ENCODE results near the gene RUBCNL. TPM values are rescaled to one million over a fixed set of nuclear protein-coding genes. Genes with fewer than 3 reads are reported as not detected.

Gene RUBCNL
- total and polyA plus RNA-seq, 2 donors (not counting 3 experiments of a cell fraction or from before 2014, with no cell fraction given): not detected

- Histone ChIP-seq H3K36me3 (ENCODE audit: control insufficient read depth in 2 of 2, extremely low read depth in 1 of 2, insufficient read depth in 2 of 2, low read length in 2 of 2) (no peaks in the 10 kb centered on the region), H2AFZ (ENCODE audit: low read depth, low read length) (no peak overlapping the region), H3K4me2 (ENCODE audit: insufficient read depth, low read length) (no peak overlapping the region), H3K27me3 (ENCODE audit: control insufficient read depth in 2 of 2, insufficient read depth in 2 of 2, low read length in 2 of 2) (no peaks in the 10 kb centered on the region), H3K4me3 (replicated peaks in 1 of 3; ENCODE audit: insufficient read depth in 1 of 3, low read depth in 1 of 3, low read length in 3 of 3) (no peak overlapping the region), H3K27ac (ENCODE audit: insufficient read depth, low read depth, low read length) (no peak overlapping the region), H3K9me1 (replicated peaks; ENCODE audit: control insufficient read depth, extremely low read depth, insufficient read depth, low read length) (no peaks in the 10 kb centered on the region), H3K4me1 (ENCODE audit: control insufficient read depth, extremely low read depth, insufficient read depth, low read length) (no peaks in the 10 kb centered on the region), H3K9me3 (replicated peaks; ENCODE audit: control insufficient read depth, insufficient read depth, low read length) (no peaks in the 10 kb centered on the region), H4K20me1 (replicated peaks; ENCODE audit: control insufficient read depth, extremely low read depth, insufficient read depth, low read length) (no peaks in the 10 kb centered on the region), H3K9ac (replicated peaks; ENCODE audit: extremely low read depth, insufficient read depth, low read length) (no peak overlapping the region), H3K79me2 (ENCODE audit: control insufficient read depth, insufficient read depth, low read length) (no peaks in the 10 kb centered on the region)
- DNase-seq (ENCODE audit: low read depth, low spot score): no peak
- dilution Hi-C loops (cut with MboI; ENCODE audit: extremely low pct_ligation_motif_present, low sequenced_read_pairs): no loop called here
- intact Hi-C loops (cut with micrococcal nuclease): no loop called here
- ChIA-PET POLR2A (no interaction called here), CTCF (no interaction called here)
- no TSS peak for BruUV-seq (replicated peaks)
- FAIRE-seq: no peak
- TF ChIP-seq MAX (IDR thresholded peaks at IDR 0.05; ENCODE audit: insufficient read depth, insufficient read length) (no peak), FOS (IDR thresholded peaks at IDR 0.05; ENCODE audit: borderline replicate concordance, insufficient read depth, low read length) (no peak), POLR2A (IDR thresholded peaks at IDR 0.05; ENCODE audit: low read depth, low read length) (no peak), JUN (IDR thresholded peaks at IDR 0.05; ENCODE audit: borderline replicate concordance, insufficient read depth, insufficient read length, low read depth) (no peak), EZH2 (IDR thresholded peaks at IDR 0.05; ENCODE audit: borderline replicate concordance, low read depth, low read length, severe bottlenecking) (no peak)
Observed at GRCh38 chr13:46337700-46338099, 49.4 kb downstream of the RUBCNL start.

DNA sequence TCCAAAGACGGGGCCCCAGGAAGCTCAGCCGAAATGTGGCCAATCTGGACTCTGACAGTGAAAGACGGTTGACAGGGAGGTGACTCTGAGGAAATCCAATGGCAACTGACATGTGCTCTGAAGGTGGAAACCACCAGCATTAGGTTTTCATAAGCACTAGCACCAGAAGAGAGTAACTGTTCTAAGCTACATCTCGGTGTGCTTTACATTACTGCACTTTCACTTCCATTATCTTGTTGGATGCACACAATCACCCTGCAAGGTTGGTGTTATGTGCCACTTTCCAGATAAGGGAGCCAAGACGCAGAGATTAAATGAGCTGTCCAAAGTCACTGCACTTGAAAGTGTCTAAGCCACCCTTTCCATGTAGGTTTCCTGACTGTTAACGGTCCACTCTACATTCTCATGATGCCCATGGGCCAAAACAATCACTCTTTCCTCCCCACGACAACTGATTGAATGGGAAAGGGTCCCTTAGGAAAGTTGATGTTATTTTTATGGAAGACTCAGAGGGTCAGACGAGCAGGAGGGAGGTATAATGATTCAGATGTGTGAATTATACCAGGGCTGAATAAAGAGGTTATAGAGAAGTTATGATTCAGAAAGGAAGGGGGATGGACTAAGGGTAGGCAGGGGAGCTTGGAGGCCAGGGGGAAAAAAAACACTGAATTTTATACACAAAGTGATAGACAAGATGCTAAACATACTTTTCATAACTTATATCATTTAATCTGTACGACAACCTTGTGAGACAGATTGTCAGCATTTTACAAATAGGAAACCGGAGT lies 52.8 kb downstream of the RUBCNL start:
- Histone ChIP-seq H4K20me1 (replicated peaks; ENCODE audit: control insufficient read depth, extremely low read depth, insufficient read depth, low read length) (no peaks in the 10 kb centered on the region), H2AFZ (ENCODE audit: low read depth, low read length) (no peak overlapping the region), H3K4me2 (ENCODE audit: insufficient read depth, low read length) (no peak overlapping the region), H3K27me3 (ENCODE audit: control insufficient read depth in 2 of 2, insufficient read depth in 2 of 2, low read length in 2 of 2) (no peaks in the 10 kb centered on the region), H3K4me1 (ENCODE audit: control insufficient read depth, extremely low read depth, insufficient read depth, low read length) (no peaks in the 10 kb centered on the region), H3K9me3 (replicated peaks; ENCODE audit: control insufficient read depth, insufficient read depth, low read length) (no peaks in the 10 kb centered on the region), H3K9me1 (replicated peaks; ENCODE audit: control insufficient read depth, extremely low read depth, insufficient read depth, low read length) (no peaks in the 10 kb centered on the region), H3K4me3 (replicated peaks in 1 of 3; ENCODE audit: insufficient read depth in 1 of 3, low read depth in 1 of 3, low read length in 3 of 3) (no peak overlapping the region), H3K9ac (replicated peaks; ENCODE audit: extremely low read depth, insufficient read depth, low read length) (no peak overlapping the region), H3K36me3 (ENCODE audit: control insufficient read depth in 2 of 2, extremely low read depth in 1 of 2, insufficient read depth in 2 of 2, low read length in 2 of 2) (no peaks in the 10 kb centered on the region), H3K27ac (ENCODE audit: insufficient read depth, low read depth, low read length) (no peak overlapping the region), H3K79me2 (ENCODE audit: control insufficient read depth, insufficient read depth, low read length) (no peaks in the 10 kb centered on the region)
- ChIA-PET CTCF (no interaction called here), POLR2A (no interaction called here)
- no TSS peak for BruUV-seq (replicated peaks)
- dilution Hi-C loops (cut with MboI; ENCODE audit: extremely low pct_ligation_motif_present, low sequenced_read_pairs): no loop called here
- no peak for DNase-seq (ENCODE audit: low read depth, low spot score)
- TF ChIP-seq POLR2A (IDR thresholded peaks at IDR 0.05; ENCODE audit: low read depth, low read length): no peak
- no peak for TF ChIP-seq MYC (IDR thresholded peaks at IDR 0.05; ENCODE audit: low read depth, low read length)
- TF ChIP-seq POLR2AphosphoS5 (IDR thresholded peaks at IDR 0.05; ENCODE audit: insufficient read depth, low read depth, low read length): no peak
- TF ChIP-seq MAX (IDR thresholded peaks at IDR 0.05; ENCODE audit: insufficient read depth, insufficient read length): no peak
- no peak for TF ChIP-seq GATA2 (IDR thresholded peaks at IDR 0.05; ENCODE audit: insufficient read depth, insufficient read length, low read depth, low read length)
- TF ChIP-seq FOS (IDR thresholded peaks at IDR 0.05; ENCODE audit: borderline replicate concordance, insufficient read depth, low read length): no peak
- TF ChIP-seq JUN (IDR thresholded peaks at IDR 0.05; ENCODE audit: borderline replicate concordance, insufficient read depth, insufficient read length, low read depth): no peak
- TF ChIP-seq CTCF (IDR thresholded peaks at IDR 0.05; ENCODE audit: extremely low read depth in 1 of 2, insufficient read depth in 1 of 2, low read depth in 1 of 2, low read length in 2 of 2): no peak
- TF ChIP-seq EZH2 (IDR thresholded peaks at IDR 0.05; ENCODE audit: borderline replicate concordance, low read depth, low read length, severe bottlenecking): no peak
- intact Hi-C loops (cut with micrococcal nuclease): no loop called here
- no peak for FAIRE-seq
